Right hindlimb (tissue), 1 donor: ENCODE measurements around the gene ARFGEF3.
"Not testable (repeated sequence)": the region's sequence is repeated elsewhere in the genome, so short reads cannot be mapped to it uniquely, and the experiment has no call there.

Experiments used
- DNase-seq: peaks from one replicate; pipeline ENCODE4 v3.0.0-alpha.2; 2018

Gene ARFGEF3

DNA sequence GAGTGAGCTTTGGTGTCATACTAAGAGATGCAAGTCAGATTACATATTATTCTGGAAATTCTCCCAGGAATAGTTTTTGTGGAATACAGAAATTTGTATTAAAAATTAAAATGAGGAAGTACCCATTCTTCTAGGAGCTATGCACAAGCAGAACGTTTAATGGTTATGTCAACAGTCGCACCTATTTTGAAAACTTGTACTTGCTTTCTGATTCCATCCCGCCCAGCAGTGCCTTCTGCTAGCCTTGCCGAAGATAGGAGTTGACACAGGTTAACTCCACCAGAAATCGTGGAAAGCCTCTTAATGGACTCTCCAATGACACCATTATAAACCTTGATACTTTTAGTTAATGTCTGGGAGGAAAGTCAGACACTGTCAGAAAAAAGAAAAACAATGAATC is 49.9 kb downstream of the ARFGEF3 start:
- DNase-seq = no peak

- DNase-seq = not testable (repeated sequence)
Measured at GRCh38 chr6:138212530-138212929, 50.8 kb downstream of the ARFGEF3 start.

GRCh38 chr6:138215093-138215782 is 53.5 kb downstream of the ARFGEF3 start:
- DNase-seq = no peak

DNA sequence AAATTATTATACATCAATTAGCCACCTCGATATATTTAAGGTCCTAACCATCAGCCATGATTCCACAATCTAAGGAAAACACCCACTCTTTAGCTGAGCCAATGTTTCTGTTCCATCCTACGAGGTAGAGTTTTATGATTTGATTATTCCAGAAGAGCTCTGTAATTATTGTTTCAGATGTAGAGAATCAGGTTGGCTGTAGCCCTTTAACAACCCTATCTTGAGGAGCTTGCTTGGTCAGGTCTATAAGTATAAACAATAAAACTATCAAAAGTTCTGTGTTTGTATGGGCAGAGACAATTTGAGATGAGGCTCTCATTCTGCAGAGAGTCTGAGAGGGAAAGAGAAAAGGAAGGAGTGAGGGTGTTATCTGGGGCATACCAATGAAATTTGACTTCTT is 56.7 kb downstream of the ARFGEF3 start, which contains the start of gene PBOV1:
TSS of gene PBOV1 (minus strand) at position 43 of the 400 bp plus-strand sequence. CDS start 96 bp downstream, outside the sequence.
- DNase-seq = no peak

DNA sequence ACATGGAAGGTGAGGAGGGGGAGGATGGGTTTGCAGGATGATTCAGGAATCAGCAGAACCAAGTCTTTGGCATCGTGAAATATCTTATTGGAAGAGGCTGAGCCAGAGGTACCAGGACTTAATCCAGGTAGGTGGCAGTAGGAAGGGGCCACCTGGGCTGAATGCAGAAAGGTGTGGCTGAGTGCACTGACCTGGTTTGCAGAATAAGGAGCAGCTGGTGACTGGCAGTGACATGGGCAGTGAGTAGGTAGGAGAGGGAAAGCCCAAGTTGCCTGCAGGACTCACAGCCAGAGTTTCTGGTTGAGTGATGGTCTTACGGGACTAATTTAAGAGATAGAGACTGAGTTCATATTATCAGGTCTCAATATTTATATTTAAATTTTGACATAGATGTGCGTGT is 57.7 kb downstream of the ARFGEF3 start:
- no peak for DNase-seq

DNA sequence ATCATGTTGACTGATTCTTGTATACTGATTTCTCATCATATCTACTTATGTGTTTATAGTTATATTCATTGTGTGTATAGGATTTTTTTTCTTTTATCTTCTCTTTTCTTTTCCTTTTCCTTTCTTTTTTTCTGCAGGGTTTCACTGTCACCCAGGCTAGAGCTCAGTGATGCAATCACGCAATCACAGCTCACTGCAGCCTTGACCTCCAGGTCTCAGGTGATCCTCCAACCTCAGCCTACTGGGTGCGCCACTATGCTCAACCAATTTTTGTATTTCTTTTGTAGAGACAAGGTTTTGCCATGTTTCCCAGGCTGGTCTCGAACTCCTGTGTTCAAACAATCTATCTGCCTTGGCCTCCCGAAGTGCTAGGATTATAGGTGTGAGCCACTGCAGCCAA is 58.2 kb downstream of the ARFGEF3 start:
- DNase-seq = no peak

GRCh38 chr6:138222901-138223546 is 61.3 kb downstream of the ARFGEF3 start:
- DNase-seq = no peak

DNA sequence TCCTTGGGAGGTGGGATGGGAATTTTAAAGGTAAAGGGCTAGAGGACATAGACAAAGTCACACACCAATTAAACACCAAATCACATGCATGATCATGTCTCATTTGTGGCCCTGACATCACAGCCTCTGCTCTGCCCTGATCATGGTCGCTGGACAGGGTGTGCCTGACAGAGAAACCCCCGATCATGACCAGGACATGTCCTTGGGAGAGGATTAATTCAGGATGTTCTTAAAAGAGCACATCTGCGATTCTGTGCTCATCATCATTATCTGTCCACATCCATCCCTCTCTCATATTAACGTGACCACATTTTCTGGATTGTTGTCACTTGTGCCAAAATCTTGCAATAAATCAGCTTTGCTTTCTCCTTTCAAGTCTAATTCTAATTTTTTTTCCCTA is 64.2 kb downstream of the ARFGEF3 start:
- no peak for DNase-seq

DNA sequence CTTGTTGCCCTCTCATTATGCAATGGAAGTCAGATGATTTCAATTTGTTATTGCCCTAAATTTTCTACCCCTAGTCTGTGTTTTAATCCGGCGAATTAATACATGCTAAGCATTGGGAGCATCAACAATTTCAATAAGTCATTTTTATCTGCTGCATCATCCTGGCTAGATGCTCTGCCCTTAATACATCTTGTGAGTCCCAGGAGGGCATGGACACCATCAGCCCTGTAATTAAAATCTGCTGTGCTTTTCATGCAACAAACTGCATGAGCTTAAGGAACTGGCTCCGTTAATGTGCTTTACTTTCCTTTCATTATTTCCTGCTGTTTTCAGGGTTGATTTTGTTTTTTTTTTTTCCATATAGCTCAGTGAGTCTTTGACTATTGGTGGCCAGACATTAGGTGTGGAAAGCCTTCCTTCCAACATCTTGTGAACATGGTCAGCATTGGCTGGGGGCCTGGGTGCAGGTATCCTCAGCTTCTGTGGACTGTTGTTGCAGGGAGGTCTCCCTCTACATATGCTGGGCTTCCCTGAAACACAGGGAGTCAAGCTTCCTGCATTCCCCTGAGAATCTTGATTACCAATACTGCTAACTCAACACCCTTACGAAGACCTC is 65.1 kb downstream of the ARFGEF3 start:
- no peak for DNase-seq

GRCh38 chr6:138227316-138227781 is 65.6 kb downstream of the ARFGEF3 start:
- DNase-seq = no peak

DNA sequence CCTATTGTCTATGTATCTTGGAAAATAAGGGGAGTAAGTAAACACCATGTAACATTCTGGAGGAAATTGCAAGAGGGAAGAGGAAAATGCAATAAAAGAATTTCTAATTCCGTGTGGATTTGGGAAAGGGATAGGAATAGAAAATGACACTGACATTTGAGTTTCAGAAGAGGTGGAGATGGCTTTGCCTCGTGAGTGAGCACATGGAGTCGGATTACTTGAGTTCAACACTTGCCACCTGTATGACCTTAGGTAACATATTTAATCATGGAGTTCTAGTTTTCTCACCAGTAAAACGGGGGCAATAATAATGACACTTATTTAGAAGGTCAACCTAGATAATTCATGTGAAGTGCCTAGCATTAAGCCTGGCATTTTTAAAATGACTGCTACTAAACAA is 67.3 kb downstream of the ARFGEF3 start:
- no peak for DNase-seq

DNA sequence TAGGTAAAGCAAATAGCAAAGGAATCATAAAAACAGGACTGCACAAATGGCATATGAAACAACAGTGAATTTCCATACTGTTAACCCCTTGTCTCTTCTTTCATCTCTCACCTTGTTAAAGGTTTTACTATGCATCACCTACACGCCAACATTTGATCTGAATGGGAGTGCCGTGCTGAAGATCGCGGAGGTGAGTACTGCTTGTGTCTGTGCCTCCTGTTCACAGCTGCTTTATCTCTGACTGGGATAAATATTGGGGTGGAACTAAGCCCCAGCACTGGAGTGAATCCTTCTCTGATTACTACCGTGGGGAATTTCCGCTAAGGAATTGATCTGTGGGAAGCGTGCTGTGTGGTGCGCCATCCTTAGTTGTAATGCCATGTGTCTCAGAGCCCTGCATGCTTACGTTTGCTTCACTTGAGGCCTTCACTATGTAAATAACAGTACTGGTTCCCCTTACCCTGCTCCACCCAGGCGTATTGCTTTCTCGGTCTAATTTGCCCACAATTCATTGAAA is 68.0 kb downstream of the ARFGEF3 start:
- no peak for DNase-seq

DNA sequence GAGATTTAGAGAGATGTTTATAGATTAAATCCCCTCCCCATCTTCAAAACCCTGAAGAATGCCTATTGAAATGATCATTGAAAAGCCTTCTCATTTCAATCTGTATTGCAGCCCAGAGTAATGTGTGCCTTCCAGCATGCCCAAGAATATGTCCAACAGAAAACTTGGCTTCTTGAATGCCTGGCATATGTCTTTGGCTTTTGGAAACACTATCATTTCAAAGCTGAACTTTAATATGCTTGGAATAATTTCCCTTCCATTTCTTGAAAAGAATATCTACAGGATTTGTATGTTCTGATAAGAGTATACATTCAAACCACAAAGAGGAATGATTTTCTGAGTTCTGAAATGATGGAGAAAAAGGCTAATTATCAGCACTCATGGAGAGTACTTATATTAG is 68.5 kb downstream of the ARFGEF3 start:
- no peak for DNase-seq

DNA sequence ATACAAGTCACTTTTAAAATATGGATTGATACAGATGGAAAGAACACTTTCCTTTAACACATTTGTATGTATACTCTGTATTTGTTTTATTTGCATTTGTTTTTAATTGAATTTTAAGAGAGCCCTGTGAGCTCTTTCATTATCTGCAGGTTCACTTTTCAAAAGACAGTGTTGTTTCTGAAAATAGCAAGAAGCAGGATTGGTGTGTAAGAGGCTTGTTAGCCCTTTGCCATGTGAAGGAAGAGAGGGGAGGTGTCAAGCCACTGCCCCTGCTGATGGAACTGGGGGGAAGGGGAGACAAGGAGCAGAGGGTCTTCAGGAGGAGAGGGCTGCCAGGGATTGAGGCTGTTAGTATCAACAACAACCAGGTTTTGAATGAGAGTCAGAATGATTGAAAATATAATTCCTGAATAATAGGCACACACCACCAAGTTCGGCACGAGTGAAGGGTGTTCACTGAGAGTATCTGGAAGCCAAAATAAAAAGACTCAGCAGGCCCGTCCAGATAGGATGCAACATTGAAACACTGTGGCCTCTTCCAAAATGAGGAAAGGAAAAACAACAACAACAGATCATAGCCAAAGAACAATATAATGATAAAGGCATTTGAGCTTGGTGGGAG is 69.1 kb downstream of the ARFGEF3 start:
- DNase-seq = no peak

DNA sequence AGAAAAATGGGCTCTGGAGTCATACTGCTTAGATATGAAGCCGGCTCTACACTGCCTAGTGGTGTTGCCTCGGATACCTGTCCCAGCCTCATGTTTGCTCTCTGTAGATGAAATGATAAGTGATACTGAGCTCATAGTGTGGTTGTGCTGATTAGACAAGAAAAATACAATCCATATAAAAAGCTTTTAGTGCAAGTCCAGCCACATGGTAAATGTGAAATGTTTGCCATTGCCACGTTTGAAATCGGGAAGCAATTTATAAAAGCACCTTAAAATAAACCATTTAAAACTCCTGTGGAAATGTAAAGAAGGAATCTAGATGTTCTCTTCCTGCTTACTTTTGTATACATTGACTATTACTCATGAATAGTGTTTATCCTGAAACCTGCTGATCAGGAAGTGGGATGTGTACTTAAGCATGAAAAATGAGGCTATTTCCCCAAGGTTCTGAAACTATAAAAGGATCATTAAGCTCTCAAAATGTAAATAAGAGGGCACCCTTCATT is 69.7 kb downstream of the ARFGEF3 start:
- DNase-seq = no peak

DNA sequence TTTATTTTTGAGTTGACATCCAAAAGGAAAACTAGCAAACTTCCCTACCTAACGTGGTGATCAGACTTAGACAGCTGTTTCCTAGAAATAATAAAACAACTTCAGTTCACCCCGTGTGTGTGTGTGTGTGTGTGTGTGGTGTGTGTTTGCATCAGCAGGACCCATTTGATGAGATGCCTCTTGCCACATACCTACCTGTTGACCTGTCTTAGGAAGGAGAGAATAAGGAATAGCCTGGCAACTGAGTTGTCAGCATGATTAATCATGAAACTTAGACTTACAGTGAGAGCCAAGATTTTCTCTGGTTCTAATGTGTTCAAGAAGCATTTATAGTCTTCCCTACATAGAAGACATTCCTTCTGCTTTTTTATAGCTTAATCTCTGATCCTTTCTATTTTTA is 72.6 kb downstream of the ARFGEF3 start:
- no peak for DNase-seq

DNA sequence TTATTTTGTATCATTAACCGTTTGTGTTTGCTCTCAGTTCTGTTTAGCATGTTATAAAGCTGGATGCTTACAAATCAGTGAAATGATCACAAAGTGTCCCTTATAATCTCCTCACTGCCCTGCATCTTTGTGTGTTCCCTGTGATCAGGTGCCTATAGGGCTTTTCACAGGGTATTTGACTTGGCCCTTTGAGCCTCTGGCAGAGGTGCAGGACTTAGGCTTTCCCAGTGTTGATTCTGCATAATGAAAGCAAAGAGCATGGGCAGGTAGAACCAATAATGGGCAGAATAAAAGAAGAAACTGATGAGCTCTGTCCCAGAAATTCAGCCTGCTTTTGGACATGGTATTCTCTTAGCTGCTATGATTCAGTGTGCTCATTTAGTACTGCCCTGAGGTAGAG is 73.5 kb downstream of the ARFGEF3 start:
- no peak for DNase-seq

GRCh38 chr6:138235693-138236092 is 74.0 kb downstream of the ARFGEF3 start:
- DNase-seq = no peak

DNA sequence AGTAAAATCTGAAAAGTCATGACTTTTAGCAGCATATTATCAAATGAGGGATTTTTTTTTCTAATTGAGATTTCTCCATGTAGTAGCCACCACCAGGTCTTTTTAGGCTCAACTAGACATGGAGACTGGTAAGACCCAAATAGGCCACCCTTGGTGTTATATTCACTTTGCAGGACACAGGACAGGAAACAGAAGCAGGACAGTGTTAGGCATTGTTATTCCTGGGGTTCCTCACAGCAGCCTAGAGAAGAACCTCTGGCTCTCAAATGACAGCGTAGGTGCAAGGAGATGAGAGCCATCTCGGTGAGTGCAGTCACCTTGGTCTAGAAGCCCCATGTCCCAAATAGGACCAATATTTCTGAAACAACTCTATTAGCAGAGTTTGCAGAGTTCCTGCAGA is 75.7 kb downstream of the ARFGEF3 start:
- no peak for DNase-seq

DNA sequence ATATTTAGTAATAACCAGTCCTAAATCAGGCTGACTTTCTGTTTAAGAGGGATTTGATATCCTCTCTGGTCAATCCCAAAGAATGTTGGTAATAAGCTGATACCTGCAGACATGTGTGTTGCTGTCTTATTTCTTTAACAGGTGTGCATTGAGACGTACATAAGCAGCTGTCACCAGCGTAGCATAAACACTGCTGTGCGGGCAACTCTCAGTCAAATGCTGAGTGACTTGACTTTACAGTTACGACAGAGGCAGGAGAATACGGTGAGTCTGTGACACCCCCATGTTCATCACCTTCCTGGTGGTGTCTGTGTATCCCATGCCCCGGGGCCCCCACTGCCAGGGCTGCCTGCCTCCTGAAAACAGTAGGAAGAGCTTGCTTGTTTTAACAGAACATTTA is 76.6 kb downstream of the ARFGEF3 start:
- no peak for DNase-seq

GRCh38 chr6:138239774-138240173 is 78.0 kb downstream of the ARFGEF3 start:
- no peak for DNase-seq

DNA sequence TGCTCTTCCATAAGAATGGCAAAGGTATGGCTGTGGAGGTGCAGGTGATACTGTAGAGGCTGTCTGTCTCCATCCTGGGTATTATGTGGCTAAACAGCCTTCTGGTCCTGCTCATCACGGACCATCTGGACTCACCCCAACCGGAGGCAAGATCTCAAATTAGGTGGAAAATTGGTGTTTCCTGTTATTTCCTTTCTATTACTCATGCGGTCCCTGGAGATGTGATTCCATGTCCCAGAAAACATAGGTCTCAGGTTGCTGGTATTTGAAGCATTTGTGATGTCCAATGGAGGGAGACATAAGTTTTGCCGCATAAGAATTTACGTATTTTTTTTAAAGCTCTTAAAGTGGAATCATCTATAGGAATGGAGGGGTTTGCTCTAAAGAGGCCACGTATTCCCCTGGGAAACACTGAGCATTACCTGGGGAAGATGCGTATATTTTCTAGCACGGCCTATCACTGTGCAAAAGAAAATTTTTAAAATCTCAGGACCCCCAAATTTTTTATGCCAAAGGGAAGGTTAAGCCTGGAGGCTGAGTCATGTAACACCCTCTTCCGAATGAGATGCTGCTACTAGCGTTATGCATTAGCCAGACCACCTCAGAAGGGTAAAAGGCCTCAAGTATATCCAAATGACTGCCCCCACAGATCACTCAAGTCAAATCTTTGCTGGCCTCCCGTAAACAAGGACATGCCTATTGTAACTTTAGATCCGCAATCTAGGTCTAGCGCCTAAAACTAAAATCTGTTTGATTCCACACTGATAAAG is 78.9 kb downstream of the ARFGEF3 start:
- no peak for DNase-seq
